AG09309 (cell line): ENCODE data around the gene CBLB.

Source experiments
- DNase-seq: peaks from one replicate; pipeline ENCODE4 v3.0.0-alpha.2; 2010; ENCODE audit warnings: low read depth
- H3K4me3 ChIP-seq: 2 replicates; pipeline ENCODE4 v1.5.1; 2011; ENCODE audit warnings: mild to moderate bottlenecking, low read depth, low read length, moderate library complexity; ENCODE audit not compliant: control insufficient read depth
- CTCF ChIP-seq: IDR thresholded peaks from 2 replicates; pipeline ENCODE4 v1.5.1; 2011; ENCODE audit warnings: mild to moderate bottlenecking, low read depth, low read length, inconsistent platforms; ENCODE audit not compliant: insufficient read depth, control insufficient read depth; ENCODE audit errors: missing control alignments

Gene CBLB

GRCh38 chr3:105827959-105828358 is 40.9 kb downstream of the CBLB start:
- H3K4me3 ChIP-seq, result no peak overlapping the region
- TF ChIP-seq CTCF, result peak; percentile 55
- peak; percentile 39 for DNase-seq

- TF ChIP-seq CTCF, result no peak
- no peak overlapping the region for H3K4me3 ChIP-seq
- no peak for DNase-seq
Measured at GRCh38 chr3:105826778-105827634, 41.8 kb downstream of the CBLB start.

GRCh38 chr3:105824129-105824528 is 44.7 kb downstream of the CBLB start:
- no peak overlapping the region for H3K4me3 ChIP-seq
- TF ChIP-seq CTCF, result no peak
- no peak for DNase-seq

DNA sequence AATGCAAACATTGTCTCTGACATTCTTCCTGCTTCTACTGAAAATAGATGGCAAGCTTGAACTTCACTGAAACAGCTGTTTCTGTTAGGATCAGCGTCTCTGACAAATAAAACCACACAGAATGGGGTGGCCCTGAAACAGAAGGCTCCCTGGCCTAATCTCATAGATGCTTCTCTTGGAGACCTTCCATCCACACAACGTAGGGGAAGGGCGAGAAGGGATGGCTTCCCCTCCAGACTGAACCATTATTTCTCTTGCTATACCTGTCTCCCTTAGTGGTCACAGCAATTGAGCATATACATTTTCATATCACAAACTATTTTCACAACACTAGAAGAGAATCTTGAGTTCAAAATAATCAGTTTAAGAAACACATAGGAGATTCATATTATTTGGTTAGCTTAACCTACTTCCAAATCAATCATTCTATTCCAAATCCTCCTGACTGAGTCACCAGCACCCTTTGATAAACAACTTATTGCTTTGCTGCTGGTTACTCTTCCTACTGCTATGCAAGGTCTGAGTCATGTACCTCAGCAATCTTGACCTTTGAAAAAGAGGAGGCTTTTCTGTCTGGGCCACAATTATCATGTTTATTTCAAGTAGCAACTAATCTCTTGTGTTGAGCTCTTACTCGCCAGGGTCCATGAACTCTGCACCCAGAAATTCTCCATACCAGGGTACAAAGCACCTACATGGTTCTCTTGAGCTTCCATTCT is 45.5 kb downstream of the CBLB start:
- DNase-seq, result peak; percentile 74
- no peak for TF ChIP-seq CTCF
- no peak overlapping the region for H3K4me3 ChIP-seq

DNA sequence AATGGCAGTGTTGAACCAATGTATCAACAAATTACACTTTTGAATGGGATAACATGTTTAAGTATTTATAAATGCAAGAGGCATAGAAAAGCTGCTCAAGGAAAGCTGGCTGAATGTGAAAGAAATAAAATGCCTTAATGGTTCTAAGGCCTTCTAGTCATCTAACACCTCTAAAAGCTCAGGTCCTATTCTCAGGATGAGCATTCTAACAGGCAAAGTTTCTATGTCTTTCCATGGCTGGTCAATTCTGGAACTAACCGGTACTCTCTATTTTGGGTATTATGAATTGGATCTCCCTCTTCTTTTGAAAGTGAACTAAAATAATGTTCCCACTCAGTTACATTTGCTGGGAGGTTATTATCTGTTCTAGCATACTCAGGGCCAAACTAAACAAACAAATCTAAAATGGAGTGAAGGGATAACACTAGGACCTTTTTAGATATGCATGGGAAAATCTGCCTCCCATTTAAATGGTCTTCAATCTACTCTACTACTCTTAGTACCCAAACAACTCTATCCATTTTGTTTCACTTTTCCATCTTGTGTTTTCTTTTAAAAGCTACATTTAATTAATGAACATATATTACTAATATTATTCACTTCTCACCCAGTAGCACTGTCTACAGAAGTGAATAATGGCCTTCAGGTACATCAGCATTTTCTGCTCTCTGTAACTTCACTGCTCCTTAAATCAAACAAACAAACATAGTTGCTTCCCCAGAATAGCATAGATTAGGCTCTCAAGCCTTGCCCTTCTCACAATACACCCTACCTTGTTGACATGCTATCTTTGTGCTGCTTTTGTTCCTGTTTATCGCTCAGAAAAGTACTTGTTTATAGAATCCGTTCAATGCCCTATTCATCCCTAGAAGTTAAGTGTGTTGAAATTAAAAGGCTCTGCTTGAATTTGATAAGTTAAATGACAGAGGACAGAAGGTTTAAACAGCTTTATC is 46.4 kb downstream of the CBLB start:
- H3K4me3 ChIP-seq, result no peak overlapping the region
- DNase-seq, result no peak
- TF ChIP-seq CTCF, result no peak

- H3K4me3 ChIP-seq, result no peak overlapping the region
- DNase-seq, result no peak
- no peak for TF ChIP-seq CTCF
Measured at GRCh38 chr3:105821433-105821832, 47.4 kb downstream of the CBLB start.
